WTC11 (cell line): ENCODE results near the gene RNGTT.

ENCODE experiments used
- CREB1 ChIP-seq: sonication (generic); formaldehyde crosslinking; IDR thresholded peaks from 2 replicates; pipeline ENCODE4 v1.8.0; 2023; ENCODE audit warnings: mild to moderate bottlenecking, missing genetic modification reagents
- ESRRA ChIP-seq: sonication (generic); formaldehyde crosslinking; IDR thresholded peaks from 2 replicates; pipeline ENCODE4 v1.8.1; 2022; ENCODE audit warnings: mild to moderate bottlenecking, missing genetic modification reagents, borderline replicate concordance
- JUN ChIP-seq: sonication (generic); formaldehyde crosslinking; IDR thresholded peaks from 2 replicates; pipeline ENCODE4 v1.8.0; 2023; ENCODE audit warnings: mild to moderate bottlenecking, missing genetic modification reagents
- MYBL2 ChIP-seq: sonication (generic); formaldehyde crosslinking; IDR thresholded peaks from 2 replicates; pipeline ENCODE4 v1.8.1; 2023; ENCODE audit warnings: mild to moderate bottlenecking, moderate library complexity, missing genetic modification reagents
- NFE2L1 ChIP-seq: sonication (generic); formaldehyde crosslinking; IDR thresholded peaks from 2 replicates; pipeline ENCODE4 v1.8.1; 2023; ENCODE audit warnings: missing genetic modification reagents
- NR2C2 ChIP-seq: sonication (generic); formaldehyde crosslinking; IDR thresholded peaks from 2 replicates; pipeline ENCODE4 v1.8.0; 2022; ENCODE audit warnings: mild to moderate bottlenecking, missing genetic modification reagents
- RORB ChIP-seq: fragments of 250-450 bp; sonication (Bioruptor Pico); IDR thresholded peaks from 2 replicates; pipeline ENCODE4 v1.9.0; 2021; ENCODE audit warnings: mild to moderate bottlenecking
- TCF7 ChIP-seq: sonication (generic); formaldehyde crosslinking; IDR thresholded peaks from 2 replicates; pipeline ENCODE4 v1.8.0; 2022; ENCODE audit warnings: mild to moderate bottlenecking, low read depth, missing genetic modification reagents, moderate library complexity
- ZNF121 ChIP-seq: sonication (generic); formaldehyde crosslinking; IDR thresholded peaks from 2 replicates; pipeline ENCODE4 v1.8.0; 2023; ENCODE audit warnings: missing genetic modification reagents
- ZNF263 ChIP-seq: sonication (generic); formaldehyde crosslinking; IDR thresholded peaks from 2 replicates; pipeline ENCODE4 v1.8.1; 2022; ENCODE audit warnings: low read depth, mild to moderate bottlenecking, moderate library complexity, missing genetic modification reagents
- TF ChIP-seq, protein P1 (sequence below): fragments of 200-600 bp; IDR thresholded peaks from 2 replicates; pipeline ENCODE4 v1.8.0; 2022; ENCODE audit warnings: antibody characterized with exemption
- TF ChIP-seq, protein P2 (sequence below): sonication (generic); formaldehyde crosslinking; IDR thresholded peaks from 2 replicates; pipeline ENCODE4 v1.8.1; 2023; ENCODE audit warnings: mild to moderate bottlenecking, missing genetic modification reagents, moderate library complexity
- TF ChIP-seq, protein P3 (sequence below): fragments of 250-450 bp; sonication (Bioruptor Pico); IDR thresholded peaks from 2 replicates; pipeline ENCODE4 v1.8.0; 2021; ENCODE audit warnings: mild to moderate bottlenecking
- TF ChIP-seq, protein P4 (sequence below): sonication (generic); formaldehyde crosslinking; IDR thresholded peaks from 2 replicates; pipeline ENCODE4 v1.8.0; 2022; ENCODE audit warnings: mild to moderate bottlenecking, missing genetic modification reagents

DNA sequence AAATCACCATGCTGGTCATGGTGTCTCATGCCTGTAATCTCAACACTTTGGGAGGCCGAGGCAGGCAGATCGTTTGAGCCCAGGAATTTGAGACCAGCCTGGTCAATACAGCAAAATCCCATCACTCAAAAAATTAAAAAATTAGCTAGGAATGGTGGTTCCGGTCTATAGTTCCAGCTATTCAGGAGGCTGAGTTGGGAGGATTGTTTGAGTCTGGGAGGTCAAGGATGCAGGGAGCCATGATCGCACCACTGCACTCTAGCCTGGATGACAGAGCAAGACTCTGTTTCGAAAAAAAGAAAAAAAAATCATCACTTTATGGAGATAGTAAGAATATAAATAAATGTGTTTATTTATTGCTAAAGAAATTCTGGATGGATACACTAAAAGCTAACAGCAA is 124.1 kb downstream of the RNGTT start:
- TF ChIP-seq JUN (CRISPR knock-in tag) (no peak), NR2C2 (CRISPR knock-in tag) (no peak), NFE2L1 (CRISPR knock-in tag) (no peak), TCF7 (CRISPR knock-in tag) (no peak), ZNF263 (CRISPR knock-in tag) (no peak), ESRRA (CRISPR knock-in tag) (no peak), CREB1 (CRISPR knock-in tag) (no peak), RORB (no peak), MYBL2 (CRISPR knock-in tag) (no peak), ZNF121 (CRISPR knock-in tag) (no peak)
- TF ChIP-seq, protein P1, sequence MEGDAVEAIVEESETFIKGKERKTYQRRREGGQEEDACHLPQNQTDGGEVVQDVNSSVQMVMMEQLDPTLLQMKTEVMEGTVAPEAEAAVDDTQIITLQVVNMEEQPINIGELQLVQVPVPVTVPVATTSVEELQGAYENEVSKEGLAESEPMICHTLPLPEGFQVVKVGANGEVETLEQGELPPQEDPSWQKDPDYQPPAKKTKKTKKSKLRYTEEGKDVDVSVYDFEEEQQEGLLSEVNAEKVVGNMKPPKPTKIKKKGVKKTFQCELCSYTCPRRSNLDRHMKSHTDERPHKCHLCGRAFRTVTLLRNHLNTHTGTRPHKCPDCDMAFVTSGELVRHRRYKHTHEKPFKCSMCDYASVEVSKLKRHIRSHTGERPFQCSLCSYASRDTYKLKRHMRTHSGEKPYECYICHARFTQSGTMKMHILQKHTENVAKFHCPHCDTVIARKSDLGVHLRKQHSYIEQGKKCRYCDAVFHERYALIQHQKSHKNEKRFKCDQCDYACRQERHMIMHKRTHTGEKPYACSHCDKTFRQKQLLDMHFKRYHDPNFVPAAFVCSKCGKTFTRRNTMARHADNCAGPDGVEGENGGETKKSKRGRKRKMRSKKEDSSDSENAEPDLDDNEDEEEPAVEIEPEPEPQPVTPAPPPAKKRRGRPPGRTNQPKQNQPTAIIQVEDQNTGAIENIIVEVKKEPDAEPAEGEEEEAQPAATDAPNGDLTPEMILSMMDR: no peak
- TF ChIP-seq, protein P2, sequence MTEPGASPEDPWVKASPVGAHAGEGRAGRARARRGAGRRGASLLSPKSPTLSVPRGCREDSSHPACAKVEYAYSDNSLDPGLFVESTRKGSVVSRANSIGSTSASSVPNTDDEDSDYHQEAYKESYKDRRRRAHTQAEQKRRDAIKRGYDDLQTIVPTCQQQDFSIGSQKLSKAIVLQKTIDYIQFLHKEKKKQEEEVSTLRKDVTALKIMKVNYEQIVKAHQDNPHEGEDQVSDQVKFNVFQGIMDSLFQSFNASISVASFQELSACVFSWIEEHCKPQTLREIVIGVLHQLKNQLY: no peak
- TF ChIP-seq, protein P3, sequence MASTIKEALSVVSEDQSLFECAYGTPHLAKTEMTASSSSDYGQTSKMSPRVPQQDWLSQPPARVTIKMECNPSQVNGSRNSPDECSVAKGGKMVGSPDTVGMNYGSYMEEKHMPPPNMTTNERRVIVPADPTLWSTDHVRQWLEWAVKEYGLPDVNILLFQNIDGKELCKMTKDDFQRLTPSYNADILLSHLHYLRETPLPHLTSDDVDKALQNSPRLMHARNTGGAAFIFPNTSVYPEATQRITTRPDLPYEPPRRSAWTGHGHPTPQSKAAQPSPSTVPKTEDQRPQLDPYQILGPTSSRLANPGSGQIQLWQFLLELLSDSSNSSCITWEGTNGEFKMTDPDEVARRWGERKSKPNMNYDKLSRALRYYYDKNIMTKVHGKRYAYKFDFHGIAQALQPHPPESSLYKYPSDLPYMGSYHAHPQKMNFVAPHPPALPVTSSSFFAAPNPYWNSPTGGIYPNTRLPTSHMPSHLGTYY (CRISPR knock-in tag): no peak
- TF ChIP-seq, protein P4, sequence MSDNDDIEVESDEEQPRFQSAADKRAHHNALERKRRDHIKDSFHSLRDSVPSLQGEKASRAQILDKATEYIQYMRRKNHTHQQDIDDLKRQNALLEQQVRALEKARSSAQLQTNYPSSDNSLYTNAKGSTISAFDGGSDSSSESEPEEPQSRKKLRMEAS: no peak
